Trophoblast cell (in vitro differentiated cells and primary cell): ENCODE data around the gene PPIE. TPM values are rescaled to one million over a fixed set of nuclear protein-coding genes. Genes with fewer than 3 reads are reported as not detected.

Experiments
- DNase-seq, 2 donors: peaks; one replicate each; pipeline ENCODE4 v3.0.0-alpha.2; 2016
- H2AFZ ChIP-seq: 2 replicates; pipeline ENCODE4 v1.6.1; 2013; ENCODE audit warnings: low read length, moderate library complexity, mild to moderate bottlenecking; ENCODE audit not compliant: insufficient read depth, poor library complexity
- H2AK5ac ChIP-seq: 2 replicates; pipeline ENCODE4 v1.6.1; 2013; ENCODE audit warnings: mild to moderate bottlenecking, low read length
- H2BK120ac ChIP-seq: 2 replicates; pipeline ENCODE4 v1.6.1; 2013; ENCODE audit warnings: low read length, mild to moderate bottlenecking, moderate library complexity; ENCODE audit not compliant: insufficient read depth, poor library complexity
- H2BK12ac ChIP-seq: 2 replicates; pipeline ENCODE4 v1.6.1; 2013; ENCODE audit warnings: mild to moderate bottlenecking, low read length, moderate library complexity
- H2BK5ac ChIP-seq: 2 replicates; pipeline ENCODE4 v1.6.1; 2013; ENCODE audit warnings: low read length, low read depth, moderate library complexity, mild to moderate bottlenecking; ENCODE audit not compliant: poor library complexity
- H3K14ac ChIP-seq: 2 replicates; pipeline ENCODE4 v1.6.1; 2013; ENCODE audit warnings: mild to moderate bottlenecking, low read length
- H3K18ac ChIP-seq: 2 replicates; pipeline ENCODE4 v1.6.1; 2013; ENCODE audit warnings: mild to moderate bottlenecking, low read length
- H3K23ac ChIP-seq: 2 replicates; pipeline ENCODE4 v1.6.1; 2013; ENCODE audit warnings: low read length
- H3K27ac ChIP-seq: 2 replicates; pipeline ENCODE4 v1.5.1; 2013; ENCODE audit warnings: low read depth, mild to moderate bottlenecking, inconsistent platforms, low read length, moderate library complexity
- H3K27me3 ChIP-seq: 2 replicates; pipeline ENCODE4 v1.6.1; 2013; ENCODE audit warnings: inconsistent platforms, mild to moderate bottlenecking, low read length, moderate library complexity; ENCODE audit not compliant: insufficient read depth
- H3K36me3 ChIP-seq, 2 experiments: 1 replicate in 1 of 2; 2 replicates in 1 of 2; pipeline ENCODE4 v1.6.1; 2013; ENCODE audit warnings: low read length in 2 of 2, mild to moderate bottlenecking in 2 of 2, moderate library complexity in 1 of 2; ENCODE audit not compliant: insufficient read depth in 2 of 2, control insufficient read depth in 1 of 2
- H3K4ac ChIP-seq: 2 replicates; pipeline ENCODE4 v1.6.1; 2013; ENCODE audit warnings: low read depth, mild to moderate bottlenecking, low read length, moderate library complexity
- H3K4me1 ChIP-seq, 2 experiments: 1 replicate in 1 of 2; 2 replicates in 1 of 2; pipeline ENCODE4 v1.6.1; 2013; ENCODE audit warnings: low read length in 2 of 2, mild to moderate bottlenecking in 2 of 2, moderate library complexity in 1 of 2; ENCODE audit not compliant: insufficient read depth in 2 of 2, control insufficient read depth in 1 of 2
- H3K4me2 ChIP-seq: 2 replicates; pipeline ENCODE4 v1.6.1; 2013; ENCODE audit warnings: inconsistent platforms, mild to moderate bottlenecking, low read length, moderate library complexity
- H3K4me3 ChIP-seq: 2 replicates; pipeline ENCODE4 v1.5.1; 2013; ENCODE audit warnings: mild to moderate bottlenecking, low read depth, low read length, inconsistent platforms
- H3K79me1 ChIP-seq: one replicate; pipeline ENCODE4 v1.6.1; 2013; ENCODE audit warnings: low read length
- H3K79me2 ChIP-seq: 2 replicates; pipeline ENCODE4 v1.6.1; 2013; ENCODE audit warnings: low read length, mild to moderate bottlenecking; ENCODE audit not compliant: control insufficient read depth, insufficient read depth, poor library complexity
- H3K9ac ChIP-seq: 2 replicates; pipeline ENCODE4 v1.6.1; 2013; ENCODE audit warnings: mild to moderate bottlenecking, low read length
- H3K9me3 ChIP-seq: 2 replicates; pipeline ENCODE4 v1.6.1; 2013; ENCODE audit warnings: low read depth, mild to moderate bottlenecking, control low read depth, inconsistent platforms, low read length; ENCODE audit not compliant: insufficient read depth
- H4K12ac ChIP-seq: 2 replicates; pipeline ENCODE4 v1.6.1; 2013; ENCODE audit warnings: low read depth, mild to moderate bottlenecking, low read length, moderate library complexity
- H4K8ac ChIP-seq: 2 replicates; pipeline ENCODE4 v1.6.1; 2013; ENCODE audit warnings: low read depth, mild to moderate bottlenecking, low read length, moderate library complexity
- H4K91ac ChIP-seq: one replicate; pipeline ENCODE4 v1.6.1; 2013; ENCODE audit warnings: low read depth, mild to moderate bottlenecking, low read length, moderate library complexity
- WGBS: extraction: QIAGEN DNeasy Blood & Tissue Kit; methylation state at CpG from one replicate; pipeline ENCODE4 v1.1.7; 2013; ENCODE audit warnings: missing lambda C conversion rate; ENCODE audit not compliant: insufficient read length, insufficient coverage; ENCODE audit errors: extremely low coverage; 5-methylcytosine and 5-hydroxymethylcytosine counted together
- polyA plus RNA-seq: library from polyadenylated mRNA; stranded (reverse); fragments of 200-250 nt; gene quantifications from 2 replicates; pipeline ENCODE4 v1.2.3, GENCODE V29; 2013

The PPIE gene
- 25.4 and 27.4 TPM in 2 replicates for polyA plus RNA-seq

DNA sequence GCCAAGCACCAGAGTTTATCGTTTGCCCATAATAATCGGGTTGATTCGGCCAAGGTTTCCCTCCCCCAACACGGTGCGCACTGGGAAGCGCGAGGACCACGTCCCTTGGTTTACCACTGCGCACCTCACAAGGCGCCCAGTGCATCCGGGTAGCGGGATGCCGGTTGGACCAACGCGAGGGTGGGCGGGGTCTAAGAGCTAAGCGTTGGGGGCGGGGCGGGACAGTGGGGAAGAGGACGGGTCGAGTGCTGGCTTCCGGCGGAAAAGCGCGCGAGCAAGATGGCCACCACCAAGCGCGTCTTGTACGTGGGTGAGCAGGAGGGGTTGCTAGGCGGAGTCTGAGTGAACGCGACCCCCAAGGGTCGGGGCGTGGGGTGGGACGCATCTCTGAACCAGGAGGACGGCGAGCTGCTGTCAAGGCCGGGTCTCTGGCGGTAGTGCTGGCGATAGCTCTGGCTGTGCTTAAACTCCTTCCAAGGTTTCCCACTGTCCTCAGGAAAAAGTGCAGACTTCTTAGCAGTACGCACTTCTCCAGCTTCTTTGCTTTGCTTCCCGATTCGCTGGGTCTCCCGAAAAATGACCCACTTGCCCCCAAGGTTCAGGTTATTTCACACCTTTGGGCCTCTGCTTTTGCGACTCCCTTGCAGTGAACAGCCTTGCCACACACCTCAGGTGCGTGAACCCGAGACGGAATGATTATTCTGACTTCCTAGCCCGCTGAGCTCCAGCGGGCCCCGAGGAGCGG lies at the start of gene PPIE:
Gene PPIE, plus strand, starts transcription at position 261 of the 745 bp plus-strand sequence. Its CDS starts 19 bp downstream, at position 280.
- peak within 1 kb of the TSS; percentile 79 for H4K12ac ChIP-seq
- H3K79me2 ChIP-seq: peaks cover 4% of the 10 kb centered on the region
- H2AK5ac ChIP-seq: no peak within 1 kb of the TSS
- peak within 1 kb of the TSS; percentile 78 for H4K91ac ChIP-seq
- H3K9me3 ChIP-seq: peaks cover 2% of the 10 kb centered on the region
- peak within 1 kb of the TSS; percentile 97 for H3K4me3 ChIP-seq
- peaks cover 3 to 12% of the 10 kb centered on the region in 2 experiments for H3K36me3 ChIP-seq
- H4K8ac ChIP-seq: peak within 1 kb of the TSS; percentile 96
- DNase-seq: peak; percentile 90 to 93
- peak within 1 kb of the TSS; percentile 81 for H3K4me2 ChIP-seq
- H2BK12ac ChIP-seq: no peak within 1 kb of the TSS
- H3K4me1 ChIP-seq: peaks cover 6 to 7% of the 10 kb centered on the region in 2 experiments
- no peaks in the 10 kb centered on the region for H3K27me3 ChIP-seq
- H3K79me1 ChIP-seq: peaks cover 4% of the 10 kb centered on the region
- no peak within 1 kb of the TSS for H2BK5ac ChIP-seq
- H3K23ac ChIP-seq: no peak within 1 kb of the TSS
- WGBS: no CpG with 5 or more reads among the region's 52 CpGs
- H3K14ac ChIP-seq: peak within 1 kb of the TSS; percentile 87
- peak within 1 kb of the TSS; percentile 81 for H3K9ac ChIP-seq
- H2AFZ ChIP-seq: peak within 1 kb of the TSS; percentile 81
- peak within 1 kb of the TSS; percentile 54 for H3K4ac ChIP-seq
- peak within 1 kb of the TSS; percentile 70 for H3K18ac ChIP-seq
- peak within 1 kb of the TSS; percentile 26 for H2BK120ac ChIP-seq
- no peak within 1 kb of the TSS for H3K27ac ChIP-seq

DNA sequence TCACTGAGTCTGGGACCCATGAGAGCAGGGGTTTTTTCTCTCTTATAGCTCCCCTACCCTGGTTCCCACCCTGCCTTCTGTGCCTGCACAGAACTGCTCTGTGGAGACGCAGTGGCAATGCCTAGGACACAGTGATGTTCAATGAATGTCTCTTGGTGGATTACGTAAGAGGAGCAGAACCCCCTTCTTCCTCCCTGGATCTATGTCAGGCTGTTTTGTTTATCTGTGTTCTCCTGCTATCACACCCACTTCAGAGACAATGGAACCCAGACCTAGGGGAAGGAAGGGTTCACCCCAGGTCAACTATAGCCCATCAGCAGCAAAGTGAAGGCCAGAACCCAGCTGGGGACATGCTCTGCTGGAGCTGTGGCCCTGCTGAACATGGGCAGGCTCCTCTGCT lies 49.5 kb upstream of the PPIE start:
- Histone ChIP-seq H3K36me3 (no peaks in the 10 kb centered on the region), H2BK120ac (no peak overlapping the region), H3K9ac (no peak overlapping the region), H2AFZ (no peak overlapping the region), H4K8ac (no peak overlapping the region), H4K12ac (no peak overlapping the region), H3K18ac (no peak overlapping the region), H2BK5ac (no peak overlapping the region), H4K91ac (no peak overlapping the region), H3K4me2 (no peak overlapping the region), H2BK12ac (no peak overlapping the region), H3K27me3 (peaks cover 57% of the 10 kb centered on the region), H3K23ac (no peak overlapping the region), H3K79me1 (no peaks in the 10 kb centered on the region), H3K4me1 (peaks cover 11 to 12% of the 10 kb centered on the region in 2 experiments), H3K27ac (no peak overlapping the region), H2AK5ac (no peak overlapping the region), H3K79me2 (no peaks in the 10 kb centered on the region), H3K14ac (no peak overlapping the region), H3K4me3 (no peak overlapping the region), H3K4ac (no peak overlapping the region), H3K9me3 (peaks cover 12% of the 10 kb centered on the region)
- WGBS: no CpG with 5 or more reads among the region's 2 CpGs
- DNase-seq: no peak

DNA sequence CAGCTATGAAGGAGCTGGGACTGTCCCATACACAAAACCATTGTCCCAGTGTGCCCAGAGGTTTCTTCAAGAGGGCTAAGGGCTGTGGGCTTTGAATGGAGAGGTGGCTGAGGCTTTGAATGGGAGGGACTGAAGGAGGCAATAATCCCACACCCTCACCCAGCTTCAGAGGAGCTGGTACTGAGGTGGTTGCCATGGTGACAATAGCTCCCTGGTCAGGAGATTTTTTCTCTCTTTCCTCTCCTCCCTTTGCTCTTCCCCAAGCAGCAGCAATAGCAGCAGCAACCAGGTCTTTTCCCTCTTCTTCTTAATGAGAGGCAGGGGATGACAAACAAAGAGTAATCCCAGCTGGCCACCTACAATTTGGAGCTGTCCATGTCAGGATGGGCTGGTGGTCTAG lies 49.0 kb upstream of the PPIE start:
- Histone ChIP-seq H3K23ac (no peak overlapping the region), H3K14ac (no peak overlapping the region), H3K4me2 (no peak overlapping the region), H2AK5ac (no peak overlapping the region), H2BK12ac (no peak overlapping the region), H3K9ac (no peak overlapping the region), H3K4ac (no peak overlapping the region), H4K8ac (no peak overlapping the region), H4K91ac (no peak overlapping the region), H2BK5ac (no peak overlapping the region), H3K79me1 (no peaks in the 10 kb centered on the region), H3K9me3 (peaks cover 11% of the 10 kb centered on the region), H2AFZ (no peak overlapping the region), H3K18ac (no peak overlapping the region), H4K12ac (no peak overlapping the region), H2BK120ac (no peak overlapping the region), H3K79me2 (no peaks in the 10 kb centered on the region), H3K27ac (no peak overlapping the region), H3K4me3 (no peak overlapping the region), H3K27me3 (peaks cover 52% of the 10 kb centered on the region), H3K36me3 (no peaks in the 10 kb centered on the region), H3K4me1 (peaks cover 11 to 12% of the 10 kb centered on the region in 2 experiments)
- DNase-seq: no peak

DNA sequence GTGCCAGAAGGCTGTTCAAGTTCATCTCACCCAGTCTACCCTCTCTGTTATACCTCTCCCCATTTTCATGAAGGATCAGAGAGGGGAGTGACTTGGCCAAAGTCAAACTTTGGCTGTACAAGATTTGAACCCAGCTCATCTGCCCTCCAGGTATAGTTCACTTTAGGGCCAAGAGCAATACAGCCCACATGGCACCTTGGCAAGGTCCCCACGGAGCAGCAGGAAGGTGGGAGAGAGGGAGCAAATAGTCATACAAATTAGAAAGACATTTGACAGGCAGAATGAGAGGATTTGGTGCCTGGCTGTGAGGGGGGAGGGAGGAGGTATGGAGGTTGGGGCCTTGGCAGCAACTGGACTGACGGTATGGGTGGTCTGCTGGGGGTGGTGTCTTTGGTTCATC lies 48.5 kb upstream of the PPIE start:
- Histone ChIP-seq H3K36me3 (no peaks in the 10 kb centered on the region), H2BK12ac (no peak overlapping the region), H3K23ac (no peak overlapping the region), H4K8ac (no peak overlapping the region), H3K9me3 (peaks cover 10% of the 10 kb centered on the region), H3K4me2 (no peak overlapping the region), H3K79me1 (no peaks in the 10 kb centered on the region), H2BK120ac (no peak overlapping the region), H3K4me1 (peaks cover 11 to 12% of the 10 kb centered on the region in 2 experiments), H3K9ac (no peak overlapping the region), H3K27ac (no peak overlapping the region), H3K27me3 (peaks cover 50% of the 10 kb centered on the region), H3K79me2 (no peaks in the 10 kb centered on the region), H2BK5ac (no peak overlapping the region), H4K12ac (no peak overlapping the region), H4K91ac (no peak overlapping the region), H3K18ac (no peak overlapping the region), H2AFZ (no peak overlapping the region), H3K14ac (no peak overlapping the region), H2AK5ac (no peak overlapping the region), H3K4ac (no peak overlapping the region), H3K4me3 (no peak overlapping the region)
- WGBS: no CpG with 5 or more reads among the region's 2 CpGs
- no peak for DNase-seq
